ENCODE results near the gene KNTC1.

- TF ChIP-seq CTCF (IDR thresholded peaks at IDR 0.05) (no peak), POLR2A (IDR thresholded peaks at IDR 0.05) (no peak), POLR2AphosphoS5 (IDR thresholded peaks at IDR 0.05) (no peak)
These were observed 25.5 kb upstream of the KNTC1 start for GRCh38 chr12:122501489-122501989.
